Stimulated activated CD4-positive, alpha-beta T cell treated with anti-CD3 and anti-CD28 coated beads, Interleukin-2, amount 100 ng/mL, for 48 hours (primary cell): ENCODE data around the gene TBC1D10B.

ENCODE experiments used
- DNase-seq, 2 donors: peaks; one replicate each; pipeline ENCODE4 v3.0.0-alpha.2; 2020

TBC1D10B gene

GRCh38 chr16:30370456-30371247 lies at the start of gene TBC1D10B:
Gene TBC1D10B, minus strand, starts transcription at chr16:30370494. Its CDS starts 311 bp downstream, at chr16:30370183.
- DNase-seq: peak; percentile 96 to 97

- no peak for DNase-seq
These were observed 48.3 kb upstream of the TBC1D10B start for GRCh38 chr16:30418350-30419181.

- DNase-seq: peak; percentile 77 to 80
These were observed 47.4 kb upstream of the TBC1D10B start for GRCh38 chr16:30417529-30418349.

GRCh38 chr16:30416624-30417528 lies 46.6 kb upstream of the TBC1D10B start:
- DNase-seq: no peak

GRCh38 chr16:30416047-30416603 lies 45.8 kb upstream of the TBC1D10B start:
- DNase-seq: no peak

- DNase-seq: no peak
These were observed 43.9 kb upstream of the TBC1D10B start for GRCh38 chr16:30414159-30414558.

- no peak for DNase-seq
These were observed 43.0 kb upstream of the TBC1D10B start for GRCh38 chr16:30413112-30413806.

GRCh38 chr16:30409125-30410060 lies 39.1 kb upstream of the TBC1D10B start:
- peak; percentile 92 to 96 for DNase-seq

- no peak for DNase-seq
These were observed 37.7 kb upstream of the TBC1D10B start for GRCh38 chr16:30407804-30408534.

GRCh38 chr16:30407102-30407803 lies 37.0 kb upstream of the TBC1D10B start, which contains the start of gene ZNF771:
Gene ZNF771, plus strand, starts transcription at chr16:30407606. Its CDS starts 448 bp downstream, at chr16:30408054.
- peak; percentile 89 to 93 for DNase-seq

- DNase-seq: no peak
These were observed 36.5 kb upstream of the TBC1D10B start for GRCh38 chr16:30406795-30407101.

GRCh38 chr16:30401768-30402425 lies 31.6 kb upstream of the TBC1D10B start:
- DNase-seq: no peak

- DNase-seq: no peak
These were observed 29.3 kb upstream of the TBC1D10B start for GRCh38 chr16:30399435-30400186.

GRCh38 chr16:30398661-30399434 lies 28.6 kb upstream of the TBC1D10B start:
- DNase-seq: no peak

GRCh38 chr16:30397776-30398660 lies 27.7 kb upstream of the TBC1D10B start:
- no peak for DNase-seq
